ENCODE results near the gene OR52E1.

Gene OR52E1

DNA sequence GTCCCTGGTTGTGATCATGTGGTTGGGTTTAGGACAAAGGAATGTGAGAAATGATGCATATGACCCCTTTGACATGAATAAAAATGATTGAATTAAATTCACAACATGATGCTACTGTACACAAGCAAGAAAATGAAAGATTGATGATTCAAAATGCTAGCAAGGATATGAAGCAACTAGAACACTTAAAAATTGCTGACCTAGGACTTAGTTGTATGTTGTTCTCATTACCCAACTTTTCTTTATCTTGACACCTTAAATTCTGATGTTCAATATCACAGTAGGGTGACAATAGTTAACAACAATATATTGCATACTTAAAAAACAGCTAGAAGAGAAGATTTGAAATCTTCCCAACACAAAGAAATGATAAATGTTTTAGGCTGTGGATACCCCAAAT lies 48.2 kb downstream of the OR52E1 start:
- Histone ChIP-seq H3K9ac (ENCODE audit: low read length) (no peak overlapping the region), H3K79me2 (ENCODE audit: low read length) (no peaks in the 10 kb centered on the region), H2AFZ (ENCODE audit: low read depth, low read length) (no peak overlapping the region), H3K4me3 (ENCODE audit: low read length) (no peak overlapping the region), H3K4me2 (ENCODE audit: low read length) (no peak overlapping the region), H3K27ac (ENCODE audit: low read length) (no peak overlapping the region), H3K9me3 (ENCODE audit: insufficient read depth, low read length) (no peaks in the 10 kb centered on the region), H3K36me3 (replicated peaks; ENCODE audit: low read depth, low read length) (no peaks in the 10 kb centered on the region), H4K20me1 (ENCODE audit: insufficient read depth, low read length) (no peaks in the 10 kb centered on the region), H3K27me3 (ENCODE audit: low read depth, low read length) (no peaks in the 10 kb centered on the region), H3K4me1 (ENCODE audit: low read length) (no peaks in the 10 kb centered on the region)
- TF ChIP-seq, protein P1, sequence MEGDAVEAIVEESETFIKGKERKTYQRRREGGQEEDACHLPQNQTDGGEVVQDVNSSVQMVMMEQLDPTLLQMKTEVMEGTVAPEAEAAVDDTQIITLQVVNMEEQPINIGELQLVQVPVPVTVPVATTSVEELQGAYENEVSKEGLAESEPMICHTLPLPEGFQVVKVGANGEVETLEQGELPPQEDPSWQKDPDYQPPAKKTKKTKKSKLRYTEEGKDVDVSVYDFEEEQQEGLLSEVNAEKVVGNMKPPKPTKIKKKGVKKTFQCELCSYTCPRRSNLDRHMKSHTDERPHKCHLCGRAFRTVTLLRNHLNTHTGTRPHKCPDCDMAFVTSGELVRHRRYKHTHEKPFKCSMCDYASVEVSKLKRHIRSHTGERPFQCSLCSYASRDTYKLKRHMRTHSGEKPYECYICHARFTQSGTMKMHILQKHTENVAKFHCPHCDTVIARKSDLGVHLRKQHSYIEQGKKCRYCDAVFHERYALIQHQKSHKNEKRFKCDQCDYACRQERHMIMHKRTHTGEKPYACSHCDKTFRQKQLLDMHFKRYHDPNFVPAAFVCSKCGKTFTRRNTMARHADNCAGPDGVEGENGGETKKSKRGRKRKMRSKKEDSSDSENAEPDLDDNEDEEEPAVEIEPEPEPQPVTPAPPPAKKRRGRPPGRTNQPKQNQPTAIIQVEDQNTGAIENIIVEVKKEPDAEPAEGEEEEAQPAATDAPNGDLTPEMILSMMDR (IDR thresholded peaks at IDR 0.05; ENCODE audit: low read depth, low read length), result no peak
- no peak for TF ChIP-seq EZH2phosphoT487 (IDR thresholded peaks at IDR 0.05; ENCODE audit: low read depth)

DNA sequence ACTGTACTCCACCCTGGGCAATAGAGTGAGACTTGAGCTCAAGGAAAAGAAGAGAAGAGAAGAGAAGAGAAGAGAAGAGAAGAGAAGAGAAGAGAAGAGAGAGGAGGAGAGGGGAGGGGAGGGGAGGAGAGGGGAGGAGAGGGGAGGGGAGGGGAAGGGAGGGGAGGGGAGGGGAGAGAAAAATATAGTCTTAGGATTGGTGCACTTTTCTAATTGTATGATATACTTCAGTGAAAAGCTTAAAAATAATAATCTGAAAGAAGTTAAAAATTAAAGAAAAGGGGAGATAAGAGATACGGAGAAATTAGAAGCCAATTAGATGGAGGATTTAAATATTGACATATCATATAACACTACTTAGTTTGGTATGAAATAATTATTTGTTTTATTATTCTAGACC lies 49.5 kb downstream of the OR52E1 start:
- no peaks in the 10 kb centered on the region for H3K36me3 ChIP-seq (replicated peaks; ENCODE audit: low read depth, low read length)
- no peak overlapping the region for H2AFZ ChIP-seq (ENCODE audit: low read depth, low read length)
- H3K4me2 ChIP-seq (ENCODE audit: low read length), result no peak overlapping the region
- no peak overlapping the region for H3K9ac ChIP-seq (ENCODE audit: low read length)
- no peak overlapping the region for H3K27ac ChIP-seq (ENCODE audit: low read length)
- H4K20me1 ChIP-seq (ENCODE audit: insufficient read depth, low read length), result no peaks in the 10 kb centered on the region
- H3K4me1 ChIP-seq (ENCODE audit: low read length), result no peaks in the 10 kb centered on the region
- no peaks in the 10 kb centered on the region for H3K9me3 ChIP-seq (ENCODE audit: insufficient read depth, low read length)
- H3K27me3 ChIP-seq (ENCODE audit: low read depth, low read length), result 0 out of 2 replicates have a peak, but pooled peaks cover 6% of the 10 kb centered on the region
- no peak overlapping the region for H3K4me3 ChIP-seq (ENCODE audit: low read length)
- TF ChIP-seq, protein P1 (IDR thresholded peaks at IDR 0.05; ENCODE audit: low read depth, low read length), result no peak
- TF ChIP-seq EZH2phosphoT487 (IDR thresholded peaks at IDR 0.05; ENCODE audit: low read depth), result no peak
- no peaks in the 10 kb centered on the region for H3K79me2 ChIP-seq (ENCODE audit: low read length)
